GM18511 (cell line): ENCODE measurements around the gene SCMH1.
"Not testable (repeated sequence)": the region's sequence is repeated elsewhere in the genome, so short reads cannot be mapped to it uniquely, and the experiment has no call there.

Experiments
- ATAC-seq: cut with Tn5 transposase; IDR thresholded peaks from one replicate; pipeline ENCODE4 v1.9.1; 2021; ENCODE audit warnings: mild to moderate bottlenecking, moderate library complexity; ENCODE audit not compliant: unreplicated experiment

The SCMH1 gene

GRCh38 chr1:41215623-41216022, 26.5 kb downstream of the SCMH1 start:
- ATAC-seq, result no peak

GRCh38 chr1:41213341-41213740, 28.8 kb downstream of the SCMH1 start:
- ATAC-seq, result no peak

DNA sequence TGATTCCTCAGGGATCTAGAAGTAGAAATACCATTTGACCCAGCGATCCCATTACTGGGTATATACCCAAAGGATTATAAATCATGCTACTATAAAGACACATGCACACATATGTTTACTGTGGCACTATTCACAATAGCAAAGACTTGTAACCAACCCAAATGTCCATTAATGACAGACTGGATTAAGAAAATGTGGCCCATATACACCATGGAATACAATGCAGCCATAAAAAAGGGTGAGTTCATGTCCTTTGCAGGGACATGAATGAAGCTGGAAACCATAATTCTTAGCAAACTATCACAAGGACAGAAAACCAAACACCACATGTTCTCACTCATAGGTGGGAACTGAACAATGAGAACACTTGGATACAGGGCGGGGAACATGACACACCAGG, 30.5 kb downstream of the SCMH1 start:
- ATAC-seq, result not testable (repeated sequence)

DNA sequence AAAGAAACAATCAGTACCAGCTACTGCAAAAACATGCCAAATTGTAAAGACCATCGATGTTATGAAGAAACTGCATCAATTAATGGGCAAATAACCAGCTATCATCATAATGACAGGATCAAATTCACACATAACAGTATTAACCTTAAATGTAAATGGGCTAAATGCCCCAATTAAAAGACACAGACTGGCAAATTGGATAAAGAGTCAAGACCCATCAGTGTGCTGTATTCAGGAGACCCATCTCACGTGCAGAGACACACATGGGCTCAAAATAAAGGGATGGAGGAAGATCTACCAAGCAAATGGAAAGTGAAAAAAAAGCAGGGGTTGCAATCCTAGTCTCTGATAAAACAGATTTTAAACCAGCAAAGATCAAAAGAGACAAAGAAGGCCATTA, 35.1 kb downstream of the SCMH1 start:
- ATAC-seq, result not testable (repeated sequence)

DNA sequence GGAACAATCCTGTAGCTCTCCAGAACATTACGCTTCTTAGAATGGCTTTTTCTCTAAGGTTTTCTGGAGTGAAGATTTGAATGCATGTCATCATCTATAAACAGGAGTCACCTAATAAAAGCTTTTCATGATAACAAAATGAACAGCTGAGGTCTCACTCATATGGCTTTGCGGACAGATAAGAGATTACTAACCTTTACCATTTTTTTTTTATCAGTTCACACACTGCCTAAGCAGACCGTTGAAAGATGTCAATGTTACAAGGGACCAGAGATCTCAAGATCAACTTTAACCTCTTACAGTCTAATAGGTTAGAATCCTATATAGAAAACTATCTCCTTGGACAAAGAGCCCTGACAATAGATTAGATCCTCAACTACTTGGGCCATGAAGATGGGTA, 41.4 kb downstream of the SCMH1 start:
- no peak for ATAC-seq

DNA sequence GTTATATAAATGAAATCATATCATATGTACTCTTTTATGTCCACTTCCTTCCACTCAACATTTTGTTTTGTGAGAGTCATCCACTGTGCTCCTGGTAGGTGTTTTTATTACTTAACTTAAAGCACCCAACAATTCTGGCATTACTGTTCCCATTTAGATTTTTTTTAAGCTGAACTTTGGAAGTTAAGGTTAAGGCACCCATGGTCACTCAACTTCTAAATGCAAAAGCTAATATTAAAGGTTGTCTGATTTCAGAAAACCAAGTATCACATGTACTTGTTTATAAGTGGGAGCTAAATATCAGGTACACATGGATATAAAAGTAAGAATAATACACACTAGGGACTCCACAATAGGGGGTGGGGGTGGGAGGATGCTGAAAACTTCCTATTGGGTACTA, 42.7 kb downstream of the SCMH1 start:
- ATAC-seq, result no peak

- ATAC-seq, result no peak
These were observed 49.5 kb downstream of the SCMH1 start for GRCh38 chr1:41192456-41193178.

GRCh38 chr1:41184446-41184845, 57.7 kb downstream of the SCMH1 start:
- ATAC-seq, result no peak

DNA sequence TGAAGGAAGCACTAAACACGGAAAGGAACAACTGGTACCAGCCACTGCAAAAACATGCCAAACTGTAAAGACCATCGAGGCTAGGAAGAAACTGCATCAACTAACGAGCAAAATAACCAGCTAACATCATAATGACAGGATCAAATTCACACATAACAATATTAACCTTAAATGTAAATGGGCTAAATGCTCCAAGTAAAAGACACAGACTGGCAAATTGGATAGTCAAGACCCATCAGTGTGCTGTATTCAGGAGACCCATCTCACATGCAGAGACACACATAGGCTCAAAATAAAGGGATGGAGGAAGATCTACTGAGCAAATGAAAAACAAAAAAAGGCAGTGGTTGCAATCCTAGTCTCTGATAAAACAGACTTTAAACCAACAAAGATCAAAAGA, 63.9 kb downstream of the SCMH1 start:
- ATAC-seq, result not testable (repeated sequence)

GRCh38 chr1:41175546-41175945, 66.6 kb downstream of the SCMH1 start:
- no peak for ATAC-seq

DNA sequence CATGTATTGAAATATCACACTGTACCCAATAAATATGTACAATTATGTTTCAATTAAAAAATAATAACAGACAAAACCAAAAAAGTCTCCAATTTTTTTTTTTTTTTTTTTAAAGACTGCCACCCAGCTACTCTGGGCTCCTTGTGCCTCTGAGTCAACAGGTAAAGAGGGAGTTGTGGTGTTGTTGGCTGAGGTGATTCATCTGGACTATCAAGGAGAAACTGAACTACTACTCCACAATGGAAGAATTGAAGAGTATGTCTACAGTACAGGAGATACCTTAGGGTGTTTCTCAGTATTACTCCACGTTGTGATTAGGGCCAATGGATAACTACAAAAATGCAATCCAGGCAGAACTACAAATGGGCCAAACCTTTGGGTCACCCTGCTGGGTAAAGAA, 67.9 kb downstream of the SCMH1 start:
- no peak for ATAC-seq

DNA sequence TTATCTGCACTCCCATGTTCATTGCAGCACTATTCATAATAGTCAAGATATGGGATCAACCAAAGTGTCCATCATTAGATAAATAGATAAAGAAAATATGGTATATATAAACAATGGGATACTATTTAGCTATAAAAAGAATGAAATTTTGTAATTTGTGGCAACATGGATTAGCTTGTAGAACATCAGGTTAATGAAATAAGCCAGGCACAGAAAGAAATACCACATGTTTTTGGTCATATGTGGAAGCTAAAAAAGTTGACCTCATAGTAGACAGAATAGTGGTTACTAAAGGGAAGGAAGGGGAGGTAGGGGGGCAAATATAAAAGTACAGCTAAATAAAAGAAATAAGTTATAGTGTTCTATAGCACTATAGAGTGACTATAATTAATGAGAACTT, 68.5 kb downstream of the SCMH1 start:
- no peak for ATAC-seq

DNA sequence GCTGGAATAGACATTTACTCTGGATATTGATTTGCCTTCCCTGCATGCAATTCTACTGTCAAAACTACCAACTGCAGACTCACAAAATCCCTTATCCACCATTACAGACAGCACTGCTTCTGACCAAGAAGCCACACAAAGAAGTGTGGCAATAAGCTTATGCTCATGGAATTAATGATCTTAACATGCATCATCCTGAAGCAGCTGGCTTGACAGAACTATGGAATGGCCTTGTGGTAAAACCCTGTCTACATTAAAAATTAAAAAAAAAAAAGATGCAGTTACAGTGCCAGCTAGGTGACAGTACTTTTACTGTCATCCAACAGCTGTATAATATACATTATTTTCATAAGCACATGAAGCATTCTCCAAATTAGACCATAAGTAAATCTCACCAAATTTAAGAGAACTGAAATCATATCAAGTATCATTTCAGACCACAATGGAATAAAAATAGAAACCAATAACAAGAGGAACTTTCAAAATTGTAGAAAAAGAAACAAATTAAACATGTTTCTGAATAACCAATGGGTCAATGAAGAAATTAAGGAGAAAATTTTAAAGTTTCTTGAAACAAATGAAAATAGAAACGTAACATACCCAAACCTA, 70.7 kb downstream of the SCMH1 start:
- ATAC-seq, result no peak

DNA sequence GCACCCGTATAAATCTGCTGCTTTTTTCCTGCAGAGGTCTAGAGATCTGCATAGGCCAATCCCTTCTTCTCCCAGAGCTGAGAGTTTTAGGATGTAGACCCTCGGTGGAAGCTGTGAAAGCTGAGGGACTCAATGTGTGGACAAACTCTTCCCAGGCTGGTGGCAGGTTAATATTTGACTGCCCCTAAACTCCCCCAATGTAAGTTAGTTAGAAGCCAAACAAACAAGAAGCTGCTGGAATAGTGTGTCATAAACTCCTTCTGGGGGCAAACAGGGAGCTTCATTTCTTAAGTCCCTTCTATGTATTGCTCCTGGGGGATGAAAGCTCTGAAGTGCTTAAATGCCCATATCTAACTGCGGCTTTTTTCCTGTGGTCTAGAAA, 72.3 kb downstream of the SCMH1 start:
- ATAC-seq, result no peak

DNA sequence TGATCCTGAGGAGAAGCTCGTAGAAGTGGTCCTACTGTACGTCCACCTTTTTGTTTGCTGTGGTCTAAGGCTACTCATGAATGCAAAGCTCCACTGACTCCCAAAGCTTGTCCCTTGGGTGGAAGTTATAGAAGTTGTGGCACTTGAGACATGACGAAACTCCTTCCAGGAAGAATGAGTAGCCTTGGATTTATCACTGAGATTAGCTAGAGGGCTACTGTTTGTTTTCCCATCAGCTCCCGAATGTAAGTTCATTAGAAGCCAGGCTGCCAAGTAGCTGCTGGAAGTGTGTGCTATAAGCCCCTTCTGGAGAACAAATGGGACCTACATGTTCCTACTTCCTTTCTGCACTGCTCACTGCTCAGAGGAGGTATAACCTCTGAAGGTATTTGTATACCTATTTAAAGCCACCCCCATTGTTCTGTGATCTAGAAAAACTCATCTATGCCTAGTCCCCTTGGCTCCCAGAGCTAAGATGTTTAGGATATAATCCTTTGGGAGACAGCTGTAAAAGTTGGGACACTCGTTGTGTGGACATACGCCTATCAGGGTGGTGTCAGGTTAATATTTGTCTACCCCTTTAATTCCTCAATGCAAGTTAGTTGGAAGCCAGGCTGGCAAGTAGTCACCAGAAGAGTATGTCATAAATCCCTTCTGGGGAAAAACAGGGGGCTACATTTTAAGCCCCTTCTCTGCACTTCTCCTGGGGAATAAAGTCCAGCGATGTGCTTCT, 72.9 kb downstream of the SCMH1 start:
- no peak for ATAC-seq

DNA sequence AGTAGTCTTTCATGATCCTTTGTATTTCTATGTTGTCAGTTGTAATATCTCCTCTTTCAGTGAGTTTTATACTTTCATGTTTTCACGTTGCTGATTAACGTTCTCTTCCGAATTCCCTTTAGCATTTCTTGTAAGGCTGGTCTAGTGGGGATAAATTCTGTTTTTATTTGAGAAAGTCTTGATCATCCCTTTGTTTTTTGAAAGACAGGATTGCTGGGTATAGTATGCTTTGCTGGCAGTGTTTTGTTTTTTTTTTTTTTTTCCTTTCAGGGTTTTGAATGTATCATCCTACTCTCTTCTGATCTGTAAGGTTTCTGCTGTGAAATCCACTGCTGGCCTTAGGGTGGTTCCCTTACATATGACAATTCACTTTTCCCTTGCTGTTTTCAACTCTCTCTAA, 74.4 kb downstream of the SCMH1 start:
- no peak for ATAC-seq

DNA sequence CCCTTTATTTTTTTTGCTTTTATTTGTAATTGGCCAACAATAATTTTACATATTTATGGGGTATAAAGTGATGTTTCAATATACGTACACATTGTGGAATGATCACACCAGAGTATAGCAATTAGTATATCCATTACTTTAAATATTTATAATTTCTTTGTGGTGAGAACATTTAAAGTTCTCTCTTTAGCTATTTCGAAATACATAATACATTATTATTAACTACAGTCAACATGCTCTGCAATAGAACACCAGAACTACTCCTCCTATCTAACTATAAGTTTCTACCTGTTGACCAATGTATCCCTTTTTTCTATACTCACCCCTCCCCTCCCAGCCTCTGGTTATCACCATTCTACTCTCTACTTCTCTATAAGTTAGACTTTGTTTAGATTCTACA, 77.4 kb downstream of the SCMH1 start:
- no peak for ATAC-seq

- ATAC-seq, result no peak
These were observed 79.7 kb downstream of the SCMH1 start for GRCh38 chr1:41162441-41162840.

DNA sequence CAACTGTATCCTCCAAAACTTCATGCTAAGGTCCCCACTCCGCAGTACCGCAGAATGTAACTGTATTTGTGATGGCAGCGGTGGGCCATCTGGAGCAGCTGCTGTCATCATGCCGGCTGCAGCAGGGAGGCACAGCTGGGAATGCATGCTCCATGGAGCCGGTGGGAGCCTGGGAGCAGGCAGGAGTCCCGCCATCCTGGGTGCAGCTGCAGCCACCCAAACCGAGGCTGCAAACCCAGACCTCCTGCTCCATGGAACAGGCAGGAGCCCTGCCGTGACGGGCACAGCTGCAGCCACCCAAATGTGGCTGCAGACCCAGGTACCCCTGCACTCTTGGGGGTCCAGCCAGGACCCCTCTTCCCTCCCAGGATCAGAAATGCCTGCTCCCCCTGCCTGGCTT, 80.3 kb downstream of the SCMH1 start:
- ATAC-seq, result no peak

DNA sequence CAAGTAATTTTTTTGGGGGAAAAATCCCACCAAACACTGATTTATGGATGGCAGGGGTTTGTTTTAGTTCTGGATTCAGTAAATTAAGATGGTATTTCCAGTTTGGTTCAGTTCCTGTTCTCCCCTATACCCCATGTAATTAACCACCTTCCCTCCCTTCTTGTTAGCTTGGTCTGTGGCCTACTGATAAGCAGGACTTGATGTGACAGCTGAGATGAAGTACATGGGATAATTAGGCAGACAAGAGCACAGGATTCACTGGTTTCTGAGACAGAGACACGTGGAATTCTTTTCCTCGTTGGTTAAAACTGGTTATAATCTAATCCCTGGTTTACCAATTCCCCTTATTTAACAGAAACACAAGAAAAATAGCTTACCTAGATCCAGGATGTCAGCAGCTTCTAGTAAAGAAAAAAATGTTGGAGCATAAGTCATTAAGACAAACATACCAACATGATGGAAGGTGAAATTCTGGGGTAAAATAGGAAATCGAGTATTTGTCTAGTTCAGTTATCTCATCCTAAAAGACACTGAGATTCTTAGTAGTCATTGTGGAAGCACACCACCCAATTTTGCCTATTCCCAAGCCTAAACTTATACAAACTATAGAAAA, 81.5 kb downstream of the SCMH1 start:
- no peak for ATAC-seq

GRCh38 chr1:41158966-41159365, 83.1 kb downstream of the SCMH1 start:
- no peak for ATAC-seq
